Esophagus squamous epithelium (tissue), 5 donors: ENCODE data around the gene ARMH3. TPM values are rescaled to one million over a fixed set of nuclear protein-coding genes. Genes with fewer than 3 reads are reported as not detected.

Experiments
- DNase-seq: peaks from one replicate; lab custom pipeline; 2025; lab: John Stamatoyannopoulos, UW
- H3K27ac ChIP-seq, 4 donors: fragments of 200-600 bp; sonication (generic); one replicate each; pipeline ENCODE4 v1.5.1; 2016 to 2019; ENCODE audit warnings: mild to moderate bottlenecking in 1 of 4
- H3K27me3 ChIP-seq, 4 donors: fragments of 200-600 bp; sonication (generic); 1 replicate in 3 of 4; 2 replicates in 1 of 4; pipeline versions ENCODE4 v1.5.1 to v1.6.0; 2017 to 2021; ENCODE audit warnings: antibody characterized with exemption in 1 of 4
- H3K36me3 ChIP-seq, 3 donors: fragments of 200-600 bp; sonication (generic); one replicate each; pipeline ENCODE4 v1.5.1; 2016 to 2019
- H3K4me1 ChIP-seq, 3 donors: fragments of 200-600 bp; sonication (generic); one replicate each; pipeline ENCODE4 v1.5.1; 2017 to 2019
- H3K4me3 ChIP-seq, 4 donors: fragments of 200-600 bp; sonication (generic); 1 replicate in 3 of 4; 2 replicates in 1 of 4; pipeline ENCODE4 v1.5.1; 2016 to 2019; ENCODE audit warnings: mild to moderate bottlenecking in 2 of 4, moderate library complexity in 1 of 4
- H3K9me3 ChIP-seq, 3 donors: fragments of 200-600 bp; sonication (generic); one replicate each; pipeline ENCODE4 v1.5.1; 2016 to 2019
- POLR2A ChIP-seq, 4 donors: fragments of 450-650 bp; IDR thresholded peaks; one replicate each; pipeline ENCODE4 v1.6.1; 2017; ENCODE audit warnings: antibody characterized with exemption in 4 of 4, mild to moderate bottlenecking in 4 of 4, moderate library complexity in 3 of 4
- WGBS, 2 donors: methylation state at CpG; one replicate each; pipeline ENCODE4 v1.1.5; 2018; 5-methylcytosine and 5-hydroxymethylcytosine counted together
- intact Hi-C: fragments of 100-400 bp; cut with DNase I; formaldehyde crosslinking; loops from one replicate; pipeline ENCODE4 v1.15.0; 2022
- total RNA-seq, 4 donors: library from RNA; depleted of rRNA; stranded (reverse); fragments of >200 nt; gene quantifications; one replicate each; pipeline ENCODE4 v1.1.0, GENCODE V29; 2016
- TF ChIP-seq, protein P1 (sequence below), 6 experiments: fragments of 450-650 bp in 4 of 6; fragments of 200-600 bp in 2 of 6; sonication (generic) in 2 of 6; IDR thresholded peaks; one replicate each; pipeline ENCODE4 v1.5.1; 2016 to 2019; ENCODE audit warnings: antibody characterized with exemption in 6 of 6, mild to moderate bottlenecking in 4 of 6, moderate library complexity in 4 of 6
- donor health status: DM: yes; HTN: yes; CAD: no.

The ARMH3 gene
- total RNA-seq, 4 donors from 2014 or later, result 13.3 to 17.2 (median 16.1) TPM

DNA sequence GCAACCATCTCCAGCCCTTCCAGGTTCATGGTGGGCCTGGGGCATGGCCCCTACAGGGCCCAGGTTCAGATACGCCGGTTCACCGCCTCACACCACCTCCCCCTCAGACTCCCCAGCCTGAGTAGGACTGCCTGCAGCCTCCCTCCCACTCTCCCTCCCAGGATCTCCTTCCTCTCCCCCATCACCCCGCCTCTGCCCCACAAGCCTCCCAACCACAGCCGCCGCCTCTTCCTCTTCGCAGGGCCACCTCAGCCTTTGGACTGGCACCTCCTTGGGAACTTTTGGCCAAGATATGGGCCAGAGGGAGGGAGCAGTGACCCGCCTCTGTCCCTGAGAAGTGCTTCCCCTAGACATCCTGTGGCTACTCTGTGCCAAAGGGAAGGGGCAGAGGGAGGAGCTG, 221.6 kb downstream of the ARMH3 start:
- intact Hi-C loops, result no loop called here
- no peaks in the 10 kb centered on the region for H3K36me3 ChIP-seq
- H3K4me3 ChIP-seq, result no peak overlapping the region
- no peak for DNase-seq
- no peaks in the 10 kb centered on the region for H3K9me3 ChIP-seq
- H3K27me3 ChIP-seq, result no peaks in the 10 kb centered on the region
- WGBS, 2 donors, result 56 to 58% methylated on average over 6 to 8 of the region's 8 CpGs
- peaks cover 13 to 51% (median 16%) of the 10 kb centered on the region in 3 donors for H3K4me1 ChIP-seq
- no peak for TF ChIP-seq POLR2A (IDR thresholded peaks at IDR 0.05)
- TF ChIP-seq, protein P1, sequence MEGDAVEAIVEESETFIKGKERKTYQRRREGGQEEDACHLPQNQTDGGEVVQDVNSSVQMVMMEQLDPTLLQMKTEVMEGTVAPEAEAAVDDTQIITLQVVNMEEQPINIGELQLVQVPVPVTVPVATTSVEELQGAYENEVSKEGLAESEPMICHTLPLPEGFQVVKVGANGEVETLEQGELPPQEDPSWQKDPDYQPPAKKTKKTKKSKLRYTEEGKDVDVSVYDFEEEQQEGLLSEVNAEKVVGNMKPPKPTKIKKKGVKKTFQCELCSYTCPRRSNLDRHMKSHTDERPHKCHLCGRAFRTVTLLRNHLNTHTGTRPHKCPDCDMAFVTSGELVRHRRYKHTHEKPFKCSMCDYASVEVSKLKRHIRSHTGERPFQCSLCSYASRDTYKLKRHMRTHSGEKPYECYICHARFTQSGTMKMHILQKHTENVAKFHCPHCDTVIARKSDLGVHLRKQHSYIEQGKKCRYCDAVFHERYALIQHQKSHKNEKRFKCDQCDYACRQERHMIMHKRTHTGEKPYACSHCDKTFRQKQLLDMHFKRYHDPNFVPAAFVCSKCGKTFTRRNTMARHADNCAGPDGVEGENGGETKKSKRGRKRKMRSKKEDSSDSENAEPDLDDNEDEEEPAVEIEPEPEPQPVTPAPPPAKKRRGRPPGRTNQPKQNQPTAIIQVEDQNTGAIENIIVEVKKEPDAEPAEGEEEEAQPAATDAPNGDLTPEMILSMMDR (IDR thresholded peaks at IDR 0.05), result no peak
- H3K27ac ChIP-seq, result no peak overlapping the region

DNA sequence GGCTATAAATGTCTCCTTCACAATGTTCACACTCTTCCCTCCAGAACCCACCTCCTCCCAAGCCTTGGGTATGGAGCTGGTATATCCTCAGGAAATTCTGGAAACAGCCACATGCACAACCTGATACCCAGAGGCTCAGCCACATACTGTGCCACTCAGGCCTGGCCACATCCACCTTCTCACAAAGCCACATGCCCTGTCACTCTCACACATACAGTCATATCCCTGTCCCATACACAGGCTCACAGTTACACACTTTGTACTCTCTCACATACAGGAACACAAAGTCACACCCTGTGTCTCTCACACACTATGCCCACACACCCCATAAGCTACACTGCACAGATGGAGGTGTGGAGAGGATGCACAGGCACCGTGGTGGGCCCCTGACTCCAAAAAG, 222.5 kb downstream of the ARMH3 start:
- no peak for DNase-seq
- no peaks in the 10 kb centered on the region for H3K36me3 ChIP-seq
- TF ChIP-seq, protein P1 (IDR thresholded peaks at IDR 0.05), result no peak
- TF ChIP-seq POLR2A (IDR thresholded peaks at IDR 0.05), result no peak
- peaks cover 16 to 56% (median 18%) of the 10 kb centered on the region in 3 donors for H3K4me1 ChIP-seq
- H3K27me3 ChIP-seq, result no peaks in the 10 kb centered on the region
- no peak overlapping the region for H3K27ac ChIP-seq
- WGBS, 2 donors, result 83 to 88% methylated on average over 1 of the region's 1 CpG
- no peak overlapping the region for H3K4me3 ChIP-seq
- intact Hi-C loops, result no loop called here
- no peaks in the 10 kb centered on the region for H3K9me3 ChIP-seq

DNA sequence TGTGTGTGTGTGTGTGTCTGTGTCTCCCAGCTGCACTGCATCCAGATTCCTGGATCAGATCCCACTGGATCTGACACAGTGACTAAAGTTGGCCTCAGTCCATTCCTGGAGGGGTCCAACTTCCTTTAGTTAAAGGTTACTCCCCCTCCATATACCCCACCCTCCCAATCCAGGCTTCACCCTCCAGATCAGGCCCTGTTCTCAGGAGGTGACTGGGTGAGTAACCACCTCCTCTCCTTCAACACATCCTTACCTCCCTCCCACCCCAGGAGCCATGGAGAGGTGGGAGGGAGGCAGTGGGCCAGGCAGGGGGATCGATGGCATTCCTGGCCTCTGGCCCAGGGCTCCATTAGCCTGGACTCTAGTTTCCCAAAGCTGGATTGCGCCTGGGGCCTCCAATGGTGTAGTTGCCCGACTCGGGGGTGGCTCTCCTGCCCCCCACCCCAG, 223.6 kb downstream of the ARMH3 start:
- no peaks in the 10 kb centered on the region for H3K27me3 ChIP-seq
- TF ChIP-seq, protein P1 (IDR thresholded peaks at IDR 0.05), result no peak
- no peak for TF ChIP-seq POLR2A (IDR thresholded peaks at IDR 0.05)
- 60 to 67% methylated on average over 1 to 4 of the region's 4 CpGs for WGBS, 2 donors
- peaks cover 16 to 54% (median 18%) of the 10 kb centered on the region in 3 donors for H3K4me1 ChIP-seq
- no peaks in the 10 kb centered on the region for H3K9me3 ChIP-seq
- DNase-seq, result no peak
- no peak overlapping the region for H3K27ac ChIP-seq
- H3K36me3 ChIP-seq, result peaks cover 0 to 9% (median 0%) of the 10 kb centered on the region in 3 donors
- H3K4me3 ChIP-seq, result no peak overlapping the region
- intact Hi-C loops, result no loop called here

DNA sequence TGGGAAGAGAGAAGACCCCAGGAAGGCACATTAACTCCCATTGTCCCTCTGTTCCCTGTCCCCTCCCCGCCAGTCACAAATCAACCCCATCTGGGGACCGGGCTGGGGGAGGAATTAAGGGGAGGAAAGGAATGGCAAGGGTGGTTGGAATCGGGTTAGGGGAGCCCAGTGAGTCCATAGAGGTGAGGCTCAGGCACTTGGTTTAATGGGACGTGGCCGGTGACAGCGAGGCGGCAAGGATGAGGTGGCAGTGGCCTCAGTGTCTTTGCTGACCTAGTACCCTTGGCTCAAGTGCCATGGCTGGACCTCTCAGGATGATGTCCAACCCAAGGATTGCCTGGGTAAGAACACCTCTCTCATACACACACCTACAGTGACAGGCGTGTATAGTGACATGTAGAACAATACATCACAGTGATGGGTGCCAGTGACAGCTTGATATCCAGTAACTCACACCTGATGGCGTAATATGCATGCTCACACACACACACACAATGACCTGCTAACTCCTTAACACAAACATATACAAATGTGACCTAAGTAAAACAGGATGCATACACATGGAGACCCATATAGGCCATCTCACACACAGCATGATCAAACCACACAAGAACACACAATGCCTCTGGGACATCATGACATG, 224.7 kb downstream of the ARMH3 start:
- WGBS, 2 donors, result 62 to 72% methylated on average over 6 to 9 of the region's 9 CpGs
- intact Hi-C loops, result no loop called here
- H3K4me3 ChIP-seq, result peak overlapping the region; percentile 34 to 71 (median 54)

More for the DNA sequence above, 224.7 kb downstream of the ARMH3 start:
- H3K27ac ChIP-seq, result peak overlapping the region; percentile 70 to 88 (median 81)
- H3K9me3 ChIP-seq, result no peaks in the 10 kb centered on the region
- no peaks in the 10 kb centered on the region for H3K27me3 ChIP-seq
- H3K36me3 ChIP-seq, result peaks cover 0 to 18% (median 0%) of the 10 kb centered on the region in 3 donors
- TF ChIP-seq POLR2A (IDR thresholded peaks at IDR 0.05), result no peak
- TF ChIP-seq, protein P1 (IDR thresholded peaks at IDR 0.05), result no peak
- H3K4me1 ChIP-seq, result peaks cover 16 to 49% (median 18%) of the 10 kb centered on the region in 3 donors
- no peak for DNase-seq
